H1 (cell line): ENCODE data around the gene TNS2. TPM values are rescaled to one million over a fixed set of nuclear protein-coding genes. Genes with fewer than 3 reads are reported as not detected.

ENCODE experiments used
- CTCF ChIP-seq, 3 experiments: IDR thresholded peaks; 1 replicate in 2 of 3; 2 replicates in 1 of 3; pipeline versions ENCODE4 v1.5.1 to v1.6.1; 2011; ENCODE audit warnings: low read length in 3 of 3, mild to moderate bottlenecking in 3 of 3, inconsistent platforms in 2 of 3, low read depth in 1 of 3, moderate library complexity in 1 of 3; ENCODE audit not compliant: insufficient read depth in 1 of 3; ENCODE audit errors: control extremely low read depth in 1 of 3
- EZH2 ChIP-seq: fragments of 200-600 bp; sonication (generic); IDR thresholded peaks from 2 replicates; pipeline ENCODE4 v1.7.1; 2012; ENCODE audit warnings: low read depth, mild to moderate bottlenecking, moderate library complexity, low read length, inconsistent platforms; ENCODE audit not compliant: severe bottlenecking
- FOSL1 ChIP-seq: IDR thresholded peaks from 2 replicates; pipeline ENCODE4 v1.6.1; 2011; ENCODE audit warnings: mild to moderate bottlenecking, low read depth, low read length, moderate library complexity; ENCODE audit not compliant: insufficient read depth
- JUN ChIP-seq: IDR thresholded peaks from 2 replicates; pipeline ENCODE4 v1.6.1; 2011; ENCODE audit warnings: low read depth, mild to moderate bottlenecking, improper control_type of control experiment, low read length
- KDM1A ChIP-seq: fragments of 200-600, 300-600 bp; sonication (generic); IDR thresholded peaks from 2 replicates; pipeline ENCODE4 v1.7.1; 2016; ENCODE audit warnings: mild to moderate bottlenecking, low read length, borderline replicate concordance
- MAFK ChIP-seq: IDR thresholded peaks from 2 replicates; pipeline ENCODE4 v1.6.1; 2012; ENCODE audit warnings: low read depth, mild to moderate bottlenecking, improper control_type of control experiment, low read length
- MAX ChIP-seq: IDR thresholded peaks from 2 replicates; pipeline ENCODE4 v1.6.1; 2012; ENCODE audit warnings: inconsistent platforms
- POLR2A ChIP-seq, 2 experiments: IDR thresholded peaks; 1 replicate in 1 of 2; 2 replicates in 1 of 2; pipeline ENCODE4 v1.6.1; 2011; ENCODE audit warnings: low read depth in 2 of 2, low read length in 2 of 2, mild to moderate bottlenecking in 2 of 2; ENCODE audit errors: control extremely low read depth in 1 of 2
- POU5F1 ChIP-seq: IDR thresholded peaks from 2 replicates; pipeline ENCODE4 v1.6.1; 2011; ENCODE audit warnings: low read depth, mild to moderate bottlenecking, low read length, moderate library complexity
- RBBP5 ChIP-seq: IDR thresholded peaks from 2 replicates; pipeline ENCODE4 v1.7.1; 2012; ENCODE audit warnings: low read depth, mild to moderate bottlenecking, inconsistent platforms, low read length, moderate library complexity, borderline replicate concordance
- RNF2 ChIP-seq: fragments of 200-900, 300-1000 bp; sonication (generic); IDR thresholded peaks from 2 replicates; pipeline ENCODE4 v1.7.1; 2016; ENCODE audit warnings: borderline replicate concordance, low read depth, mild to moderate bottlenecking, antibody characterized with exemption, low read length; ENCODE audit not compliant: poor library complexity, severe bottlenecking; ENCODE audit errors: missing control alignments
- SAP30 ChIP-seq: fragments of 300-600 bp; sonication (generic); IDR thresholded peaks from 2 replicates; pipeline ENCODE4 v1.7.1; 2012; ENCODE audit warnings: low read length, moderate library complexity, mild to moderate bottlenecking, inconsistent platforms; ENCODE audit not compliant: insufficient read depth, insufficient replicate concordance
- SIN3A ChIP-seq, 2 experiments: IDR thresholded peaks in 1 of 2; conservative IDR thresholded peaks in 1 of 2; 2 replicates each; pipeline ENCODE4 v1.6.1; 2011 to 2012; ENCODE audit warnings: low read length in 2 of 2, improper control_type of control experiment in 1 of 2, low read depth in 1 of 2, mild to moderate bottlenecking in 1 of 2
- SIRT6 ChIP-seq: IDR thresholded peaks from one replicate; pipeline ENCODE4 v1.7.1; 2012; ENCODE audit warnings: low read length, inconsistent platforms
- SP2 ChIP-seq: IDR thresholded peaks from 2 replicates; pipeline ENCODE4 v1.6.1; 2012; ENCODE audit warnings: mild to moderate bottlenecking, low read length, inconsistent platforms
- TCF12 ChIP-seq: IDR thresholded peaks from 2 replicates; pipeline ENCODE4 v1.6.1; 2011; ENCODE audit warnings: low read depth, mild to moderate bottlenecking, low read length
- TEAD4 ChIP-seq: IDR thresholded peaks from 2 replicates; pipeline ENCODE4 v1.6.1; 2012; ENCODE audit warnings: low read depth, low read length, inconsistent platforms, mixed read lengths
- USF2 ChIP-seq: IDR thresholded peaks from 2 replicates; pipeline ENCODE4 v1.6.1; 2011; ENCODE audit warnings: low read length, improper control_type of control experiment
- YY1 ChIP-seq: IDR thresholded peaks from 2 replicates; pipeline ENCODE4 v1.6.1; 2011; ENCODE audit warnings: low read depth, mild to moderate bottlenecking, low read length
- polyA plus RNA-seq, 7 experiments: library from polyadenylated mRNA; depleted of rRNA in 3 of 7; stranded (reverse) in 5 of 7; unstranded in 2 of 7; fragments of >200 nt in 5 of 7; fragments of 200-250 nt in 2 of 7; gene quantifications; 1 replicate in 5 of 7; 2 replicates in 1 of 7; 4 replicates in 1 of 7; pipeline versions ENCODE4 v1.2.1 to v1.2.3, GENCODE V29; 2011 to 2013; ENCODE audit warnings: missing spikeins in 2 of 7, mixed read lengths in 2 of 7
- total RNA-seq: library from RNA; stranded (reverse); fragmentation: NEBNext Ultra II Directional; extraction: Animal tissue kit (Norgen Biotek cat#: 25700); gene quantifications from 2 replicates; pipeline ENCODE4 v1.2.1, GENCODE V29; 2021

TNS2 gene
- total and polyA plus RNA-seq, 2 of the 8 experiments (the other 6 are each of a cell fraction or from before 2014, with no cell fraction given): 2.8 to 4.7 TPM

- TF ChIP-seq POLR2A (IDR thresholded peaks at IDR 0.05; ENCODE audit: control extremely low read depth in 1 of 2, low read depth in 2 of 2, low read length in 2 of 2) (peak; percentile 58 to 95), EZH2 (no peak), YY1 (peak; percentile 97), RBBP5 (peak; percentile 39; the same call in 1 of the 2 replicates), FOSL1 (no peak), POU5F1 (no peak), SIRT6 (no peak), RNF2 (no peak), KDM1A (peak; percentile 36; the same call in 1 of the 2 replicates), SP2 (no peak), TEAD4 (no peak), MAX (peak; percentile 89), SIN3A (conservative IDR thresholded peaks at IDR 0.05 in 1 of 2, IDR thresholded peaks at IDR 0.05 in 1 of 2; ENCODE audit: low read depth in 1 of 2, low read length in 2 of 2) (peak in 1 of 2 experiments; percentile 71; a peak in 2 of 4 replicates), JUN (no peak), SAP30 (peak; percentile 10), USF2 (peak; percentile 90), MAFK (no peak), CTCF (IDR thresholded peaks at IDR 0.05; ENCODE audit: control extremely low read depth in 1 of 3, insufficient read depth in 1 of 3, low read depth in 1 of 3, low read length in 3 of 3) (peak in 1 of 3 experiments; percentile 1; a peak in 1 of 4 replicates), TCF12 (no peak)
Measured at GRCh38 chr12:53005986-53006809, 43.7 kb upstream of the TNS2 start, which contains the start of gene EIF4B (continued).
